HG03571 (cell line): Measurements from ENCODE around the gene CNTN5.
"Not testable (repeated sequence)": the region's sequence is repeated elsewhere in the genome, so short reads cannot be mapped to it uniquely, and the experiment has no call there.

Experiments used
- ATAC-seq: cut with Tn5 transposase; IDR thresholded peaks from one replicate; pipeline ENCODE4 v1.9.1; 2021; ENCODE audit not compliant: unreplicated experiment

The CNTN5 gene

GRCh38 chr11:99020352-99021225 lies at the start of gene CNTN5:
Gene CNTN5, plus strand, starts transcription at chr11:99020949.
- ATAC-seq, result no peak

GRCh38 chr11:98979205-98979604 lies 41.5 kb upstream of the CNTN5 start:
- ATAC-seq, result no peak

DNA sequence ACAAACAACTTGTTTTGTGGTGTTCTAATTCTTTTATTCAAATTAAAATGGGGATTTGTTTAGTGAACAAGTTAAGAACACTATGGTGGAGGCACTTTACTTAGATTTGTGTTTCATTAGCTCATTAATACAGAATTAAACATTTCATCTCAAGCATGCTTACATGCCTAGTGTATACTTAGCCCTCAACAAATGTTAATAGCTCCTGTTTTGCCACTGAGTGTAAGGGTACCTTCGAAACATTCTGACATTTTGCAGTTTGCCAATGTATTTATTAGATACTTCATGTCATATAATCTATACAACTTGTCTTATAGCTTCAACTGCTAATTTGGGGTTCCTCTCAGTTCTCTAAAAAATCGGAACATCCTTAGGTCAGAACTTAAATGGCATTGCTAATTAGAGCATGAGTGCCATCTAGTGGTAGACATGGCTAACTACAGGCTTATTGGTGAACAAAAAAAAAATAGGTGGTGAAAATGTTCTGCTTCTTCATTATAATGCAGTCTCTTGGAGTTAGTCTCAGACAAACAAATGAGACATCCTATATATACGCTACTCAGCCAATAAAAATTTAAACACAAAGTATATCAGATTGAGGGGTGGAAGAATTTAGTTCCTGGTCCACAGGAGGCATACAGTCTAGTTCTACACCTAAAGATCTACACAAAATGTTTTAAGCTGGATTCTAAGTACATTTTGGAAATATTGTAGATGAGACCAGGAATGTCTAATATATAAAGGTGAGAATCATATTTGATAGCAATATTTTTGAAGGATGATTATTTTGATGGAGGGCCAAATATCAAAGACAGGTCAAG lies 4.9 kb upstream of the CNTN5 start:
- ATAC-seq, result no peak

DNA sequence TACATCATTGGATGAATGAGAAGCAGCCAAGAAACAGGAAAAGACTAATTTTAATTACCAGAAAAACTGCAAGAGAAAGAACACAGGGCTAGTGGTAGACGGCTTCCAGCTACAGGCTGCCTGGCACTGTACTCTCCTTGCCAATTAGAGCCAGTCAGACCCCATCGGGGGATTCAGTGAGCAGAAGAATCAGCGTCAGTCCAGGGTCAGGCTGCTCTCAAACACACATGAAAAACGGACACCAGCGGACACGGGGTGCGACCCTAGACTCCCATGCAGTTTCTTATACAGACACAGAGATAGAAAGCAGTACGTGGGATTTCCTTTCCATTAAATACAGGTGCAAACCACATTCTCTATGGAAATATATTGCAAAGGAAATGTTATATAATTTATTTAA lies 1.1 kb upstream of the CNTN5 start:
- no peak for ATAC-seq

DNA sequence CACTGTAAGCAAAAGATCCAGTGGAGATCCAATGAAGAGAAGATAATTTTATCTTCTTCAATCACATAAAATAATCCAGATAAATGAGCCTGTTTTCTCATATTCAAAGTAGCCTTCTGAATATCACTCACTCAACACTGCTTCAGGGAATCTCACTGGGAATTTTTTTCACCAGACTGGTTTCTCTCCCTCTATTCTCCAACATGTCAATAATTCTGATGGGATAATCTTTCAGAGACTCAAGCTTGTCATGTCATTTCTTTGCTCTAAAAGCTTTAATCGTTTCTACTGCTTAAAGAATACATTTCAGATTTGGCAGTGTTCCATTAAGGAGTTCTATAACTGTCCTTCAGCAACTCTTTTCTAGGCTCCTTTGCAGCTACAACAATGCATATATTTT lies 16.3 kb downstream of the CNTN5 start:
- no peak for ATAC-seq

GRCh38 chr11:99063331-99063730 lies 42.6 kb downstream of the CNTN5 start:
- ATAC-seq, result no peak

DNA sequence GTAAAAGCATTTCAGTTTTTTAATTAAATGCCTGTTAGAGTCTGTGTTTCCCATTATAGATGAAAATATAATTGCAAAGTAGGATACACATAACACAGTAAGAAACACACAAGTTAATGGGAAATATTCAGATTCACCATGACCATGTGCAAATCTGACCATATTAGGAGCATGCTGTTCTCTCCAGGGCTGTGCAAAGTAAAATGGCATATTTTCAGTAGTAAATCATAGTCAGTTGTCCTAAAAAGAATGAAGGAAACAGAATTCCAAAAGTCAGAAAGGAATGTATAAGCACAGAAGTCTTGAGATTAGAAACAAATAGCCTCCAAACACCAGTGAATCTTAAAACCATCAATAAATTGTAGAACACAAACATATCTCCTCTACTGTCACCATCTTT lies 44.4 kb downstream of the CNTN5 start:
- no peak for ATAC-seq

DNA sequence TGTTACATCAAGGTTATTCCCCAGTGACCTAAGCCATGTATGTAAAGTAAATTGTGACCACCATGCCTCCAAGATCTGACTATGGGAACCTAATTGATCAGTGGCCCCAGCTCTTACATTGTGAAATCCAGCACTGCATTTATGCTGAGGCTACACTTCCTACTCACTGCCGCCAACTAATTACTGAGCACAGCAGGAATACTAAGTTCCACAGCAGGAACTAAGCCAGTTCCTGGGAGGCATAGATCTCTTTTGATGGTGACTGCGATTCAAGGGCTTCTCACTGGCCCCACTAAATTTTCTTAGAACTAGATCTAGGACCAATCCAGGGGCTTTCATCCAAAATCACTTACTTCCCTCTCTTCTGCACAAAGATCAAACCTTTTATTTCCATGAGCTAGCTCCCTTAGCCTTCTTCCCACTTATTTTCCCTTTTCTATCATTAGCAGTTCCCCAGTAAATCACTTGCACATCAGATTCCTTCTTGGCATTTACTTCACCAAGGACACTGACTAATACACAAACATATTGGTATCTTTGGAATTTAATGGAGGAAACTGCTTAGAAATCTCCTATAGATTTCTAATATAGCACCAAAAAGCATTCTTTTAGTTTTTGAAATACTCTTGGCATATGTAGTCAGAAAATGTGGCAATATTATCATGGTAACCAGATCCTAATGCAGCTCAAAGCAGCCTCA lies 46.0 kb downstream of the CNTN5 start:
- ATAC-seq, result no peak

DNA sequence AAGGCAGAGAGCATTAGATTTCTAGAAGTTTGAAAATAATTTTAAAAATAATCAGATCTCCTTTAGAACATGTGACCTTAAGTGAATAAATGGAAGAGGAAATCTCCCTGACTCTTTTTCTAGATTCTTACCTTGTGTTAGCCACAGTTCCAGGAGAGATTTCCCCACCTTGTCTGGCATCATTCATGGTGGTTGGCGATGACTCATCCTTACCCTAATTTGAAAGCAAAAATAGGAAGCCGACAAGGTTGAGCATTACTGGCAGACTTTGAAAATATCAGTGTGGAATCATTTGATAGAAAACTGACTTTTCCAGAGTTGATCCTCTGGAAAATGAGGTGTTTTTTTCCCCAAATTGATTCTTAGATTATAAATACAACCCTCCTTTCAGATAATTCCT lies 48.1 kb downstream of the CNTN5 start:
- no peak for ATAC-seq

GRCh38 chr11:99069856-99070444 lies 49.2 kb downstream of the CNTN5 start:
- ATAC-seq, result peak; percentile 63

- no peak for ATAC-seq
Observed at GRCh38 chr11:99079576-99079975, 58.8 kb downstream of the CNTN5 start.

- ATAC-seq, result no peak
Observed at GRCh38 chr11:99080154-99080553, 59.4 kb downstream of the CNTN5 start.

DNA sequence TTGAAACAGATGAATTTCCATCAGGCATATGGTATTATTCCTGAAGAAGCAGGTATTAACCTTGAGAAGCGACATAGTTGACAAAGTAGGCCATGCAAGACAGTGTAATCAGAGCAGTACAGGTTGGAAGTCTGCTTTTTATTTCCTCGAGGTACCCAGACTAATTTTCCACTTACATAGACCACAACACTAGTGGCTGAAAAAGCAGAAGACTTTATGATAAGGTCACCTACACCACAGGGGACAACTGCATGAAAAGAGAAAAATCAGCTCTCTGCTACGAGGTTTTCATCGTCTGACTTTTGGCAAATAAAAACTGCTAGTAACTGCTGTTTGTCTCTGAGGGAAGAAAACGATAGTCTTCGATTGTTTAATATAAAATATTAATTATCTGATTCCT lies 77.5 kb downstream of the CNTN5 start:
- no peak for ATAC-seq

DNA sequence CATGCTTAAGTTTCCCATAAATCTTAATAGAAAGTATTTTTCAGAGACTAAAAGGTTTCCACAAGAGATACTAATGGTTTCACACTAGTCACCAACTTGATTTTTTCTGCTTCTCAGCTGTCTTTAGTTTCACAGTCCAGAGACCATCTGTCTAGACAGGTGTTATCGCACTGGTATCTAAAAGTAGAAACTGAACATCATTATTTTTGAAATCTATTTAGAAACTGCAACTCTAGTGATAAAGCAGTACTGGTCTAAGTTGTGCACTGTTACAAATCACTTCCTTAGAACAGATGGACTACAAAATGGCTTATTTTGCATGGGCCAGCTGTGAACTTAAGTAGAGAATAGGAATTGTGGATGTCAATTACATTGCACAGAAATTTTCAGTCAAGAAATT lies 78.0 kb downstream of the CNTN5 start:
- ATAC-seq, result no peak

DNA sequence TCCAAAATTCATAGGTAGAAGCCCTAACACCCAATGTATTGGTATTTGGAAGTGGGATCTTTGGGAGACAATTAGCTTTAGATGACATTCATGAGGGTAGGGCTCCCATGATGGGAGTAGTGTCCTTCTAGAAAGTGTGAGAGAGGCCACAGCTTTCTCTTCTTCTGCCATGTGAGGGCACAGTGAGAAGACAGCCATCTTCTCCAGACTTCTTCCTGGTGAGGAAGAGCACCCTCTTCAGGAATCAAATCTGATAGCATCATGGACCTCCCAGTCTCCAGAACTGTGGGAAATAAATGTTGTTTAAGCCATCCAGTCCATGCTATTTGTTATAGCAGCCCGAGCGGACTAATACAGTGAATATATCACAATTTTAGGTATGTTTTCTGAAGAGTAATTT lies 96.9 kb downstream of the CNTN5 start:
- no peak for ATAC-seq

DNA sequence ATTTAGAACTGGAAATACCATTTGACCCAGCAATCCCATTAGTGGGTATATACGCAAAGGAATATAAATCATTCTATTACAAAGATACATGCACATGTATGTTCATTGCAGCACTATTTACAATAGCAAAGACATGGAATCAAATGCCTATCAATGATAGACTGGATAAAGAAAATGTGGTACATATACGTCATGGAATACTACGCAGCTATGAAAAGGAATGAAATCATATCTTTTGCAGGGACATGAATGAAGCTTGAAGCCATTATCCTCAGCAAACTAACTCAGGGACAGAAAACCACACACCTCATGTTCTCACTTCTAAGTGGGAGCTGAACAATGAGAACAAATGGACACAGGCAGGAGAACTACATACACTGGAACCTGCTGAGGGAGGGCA lies 113.1 kb downstream of the CNTN5 start:
- not testable (repeated sequence) for ATAC-seq

GRCh38 chr11:99135508-99135907 lies 114.8 kb downstream of the CNTN5 start:
- no peak for ATAC-seq

DNA sequence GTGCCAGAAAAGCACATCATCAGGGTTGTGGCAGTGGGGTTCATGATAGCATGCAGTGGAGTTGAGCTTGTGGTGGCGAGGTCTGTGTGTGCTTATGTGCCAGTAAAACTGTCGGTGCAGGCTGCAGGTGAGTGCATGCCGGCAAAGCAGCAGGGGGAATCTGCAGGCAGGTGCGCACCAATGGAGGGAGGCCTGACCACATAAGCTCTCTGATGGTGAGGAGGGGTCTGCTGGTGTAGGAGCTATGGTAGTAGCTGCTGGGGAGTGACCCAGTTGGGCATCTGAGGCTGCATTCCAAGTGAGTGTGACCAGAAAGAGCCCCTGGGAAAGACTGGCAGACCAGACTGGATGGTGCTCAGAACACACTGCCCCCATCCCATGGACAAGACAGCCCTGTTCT lies 121.5 kb downstream of the CNTN5 start:
- ATAC-seq, result no peak

DNA sequence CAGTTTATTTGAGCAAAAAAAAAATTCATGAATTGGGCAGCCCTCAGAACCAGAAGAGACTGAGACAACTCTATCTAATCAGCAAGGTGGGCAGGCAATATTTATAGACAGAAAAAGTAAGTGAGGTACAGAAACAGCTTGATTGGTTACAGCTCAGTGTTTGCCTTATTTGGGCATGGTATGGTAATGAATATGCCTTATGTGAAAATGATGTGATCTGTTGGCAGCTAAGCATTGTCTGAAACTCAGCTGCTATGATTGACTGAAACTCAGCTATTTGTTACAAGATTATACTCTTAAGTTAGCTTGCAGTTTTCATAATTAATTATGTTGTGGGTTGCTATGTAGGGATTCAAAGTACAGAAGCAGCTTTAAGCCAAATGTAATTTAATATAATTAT lies 127.6 kb downstream of the CNTN5 start:
- ATAC-seq, result no peak

DNA sequence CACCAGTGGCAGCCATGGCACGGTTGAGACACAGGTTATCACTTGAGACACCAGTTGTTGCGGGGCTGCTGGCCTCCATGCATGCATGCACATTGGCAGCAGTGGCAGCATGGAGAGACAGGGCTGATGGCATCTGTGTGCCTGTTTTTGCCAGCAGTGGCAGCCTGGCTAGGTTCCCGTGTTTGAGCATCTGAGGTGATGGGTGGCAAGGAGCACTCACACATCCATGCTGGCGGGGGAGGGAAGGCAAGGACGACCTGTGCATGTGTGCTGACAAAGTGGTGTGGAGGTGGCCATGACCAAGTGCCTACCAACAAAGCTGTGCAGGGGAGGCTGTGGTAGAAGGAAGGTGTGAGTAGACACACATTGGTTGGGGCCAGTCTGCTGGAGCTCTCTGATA lies 133.5 kb downstream of the CNTN5 start:
- no peak for ATAC-seq

GRCh38 chr11:99160447-99160846 lies 139.7 kb downstream of the CNTN5 start:
- no peak for ATAC-seq
